Endothelial cell of hepatic sinusoid (primary cell): ENCODE data around the gene POM121.
"Not testable (repeated sequence)": the region's sequence is repeated elsewhere in the genome, so short reads cannot be mapped to it uniquely, and the experiment has no call there.

Experiments used
- in situ Hi-C: cut with HindIII; loops from 2 replicates; pipeline ENCODE4 v1.10.0; 2017; ENCODE audit warnings: low sequenced_read_pairs

POM121 gene

DNA sequence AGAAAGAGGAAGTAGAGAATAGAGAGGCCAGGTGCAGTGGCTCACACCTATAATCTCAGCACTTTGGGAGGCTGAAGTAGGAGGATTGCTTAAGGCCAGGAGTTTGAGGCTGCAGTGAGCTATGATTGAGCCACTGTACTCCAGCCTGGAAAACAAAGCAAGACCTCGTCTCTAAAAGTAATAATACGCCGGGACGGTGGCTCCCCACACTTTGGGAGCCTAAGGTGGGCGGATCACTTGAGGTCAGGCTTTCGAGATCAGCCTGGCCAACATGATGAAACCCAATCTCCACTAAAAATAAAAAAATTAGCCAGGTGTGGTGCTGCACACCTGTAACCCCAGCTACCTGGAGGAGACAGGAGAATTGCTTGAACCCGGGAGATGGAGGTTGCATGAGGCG lies 70.6 kb downstream of the POM121 start:
- in situ Hi-C loops, result not testable (repeated sequence)

- in situ Hi-C loops, result not testable (repeated sequence)
Observed at GRCh38 chr7:72997447-72997846, 72.6 kb downstream of the POM121 start.

GRCh38 chr7:72997887-72998468 lies 73.1 kb downstream of the POM121 start:
- in situ Hi-C loops, result not testable (repeated sequence)
